Progenitor cell of endocrine pancreas (in vitro differentiated cells): ENCODE measurements around the gene PJA1. TPM values are rescaled to one million over a fixed set of nuclear protein-coding genes. Genes with fewer than 3 reads are reported as not detected.

Experiments
- DNase-seq: peaks from one replicate; pipeline ENCODE4 v3.0.0; 2021; ENCODE audit warnings: low spot score; ENCODE audit not compliant: unreplicated experiment
- H3K27ac Mint-ChIP-seq: 2 replicates; pipeline ENCODE4 v1.8.0; 2021; ENCODE audit warnings: mild to moderate bottlenecking, moderate library complexity, mixed read lengths
- H3K27me3 Mint-ChIP-seq: 2 replicates; pipeline ENCODE4 v1.8.0; 2021; ENCODE audit warnings: mixed read lengths
- H3K36me3 Mint-ChIP-seq: 2 replicates; pipeline ENCODE4 v1.8.0; 2022; ENCODE audit warnings: mixed read lengths; ENCODE audit not compliant: insufficient read depth
- H3K4me1 Mint-ChIP-seq: 2 replicates; pipeline ENCODE4 v1.8.0; 2021; ENCODE audit warnings: low read depth, mixed read lengths
- H3K4me3 Mint-ChIP-seq: 2 replicates; pipeline ENCODE4 v1.8.0; 2021; ENCODE audit warnings: low read depth, mild to moderate bottlenecking, moderate library complexity, mixed read lengths
- H3K9me3 Mint-ChIP-seq: 2 replicates; pipeline ENCODE4 v1.8.0; 2021; ENCODE audit warnings: low read depth, mixed read lengths
- CTCF ChIP-seq: fragments of 200-600 bp; sonication (generic); IDR thresholded peaks from one replicate; pipeline ENCODE4 v1.5.0; 2021; ENCODE audit warnings: antibody characterized with exemption, mild to moderate bottlenecking; ENCODE audit not compliant: unreplicated experiment
- total RNA-seq: library from RNA; stranded (reverse); gene quantifications from 2 replicates; pipeline ENCODE4 v1.2.1, GENCODE V29; 2021

PJA1 gene
- total RNA-seq, 1 donor from 2014 or later = 35.7 TPM

- Mint-ChIP-seq H3K27me3 (no peaks in the 10 kb centered on the region), H3K4me1 (no peaks in the 10 kb centered on the region), H3K9me3 (peaks cover 4% of the 10 kb centered on the region), H3K36me3 (peaks cover 1% of the 10 kb centered on the region), H3K4me3 (no peak overlapping the region), H3K27ac (no peak overlapping the region)
- TF ChIP-seq CTCF = no peak
- no peak for DNase-seq
Observed at GRCh38 chrX:69116077-69116476, 49.2 kb downstream of the PJA1 start.

GRCh38 chrX:69113723-69114122 is 51.5 kb downstream of the PJA1 start:
- no peak for TF ChIP-seq CTCF
- Mint-ChIP-seq H3K27ac (no peak overlapping the region), H3K9me3 (peaks cover 7% of the 10 kb centered on the region), H3K27me3 (no peaks in the 10 kb centered on the region), H3K4me3 (no peak overlapping the region), H3K4me1 (peaks cover 2% of the 10 kb centered on the region), H3K36me3 (peaks cover 1% of the 10 kb centered on the region)
- DNase-seq = no peak
